Stomach (tissue), 9 donors: ENCODE results near the gene DNAJB13. TPM values are rescaled to one million over a fixed set of nuclear protein-coding genes. Genes with fewer than 3 reads are reported as not detected.
A peak's percentile ranks its signal among the peaks of the same experiment; 100 is the strongest.

ENCODE experiments used
- DNase-seq, 2 donors: peaks; one replicate each; pipeline versions ENCODE4 v3.0.0 to v3.0.0-alpha.2; 2013 to 2019
- H3K27ac ChIP-seq, 5 donors: fragments of 200-600 bp in 4 of 5; sonication (generic) in 4 of 5; one replicate each; pipeline ENCODE4 v1.5.1; 2013 to 2019; ENCODE audit warnings: mild to moderate bottlenecking in 1 of 5, moderate library complexity in 1 of 5
- H3K27me3 ChIP-seq, 3 donors: fragments of 200-600 bp; sonication (generic); one replicate each; pipeline ENCODE4 v1.5.1; 2017 to 2019; ENCODE audit warnings: mixed run types in 1 of 3
- H3K36me3 ChIP-seq, 4 donors: fragments of 200-600 bp; sonication (generic); 1 replicate in 3 of 4; 2 replicates in 1 of 4; pipeline ENCODE4 v1.5.1; 2016 to 2019
- H3K4me1 ChIP-seq, 4 donors: fragments of 200-600 bp; sonication (generic); one replicate each; pipeline ENCODE4 v1.5.1; 2016 to 2019
- H3K4me3 ChIP-seq, 4 donors: fragments of 200-600 bp; sonication (generic) in 3 of 4; one replicate each; pipeline ENCODE4 v1.5.1; 2016 to 2019; ENCODE audit warnings: mild to moderate bottlenecking in 1 of 4
- H3K9me3 ChIP-seq, 4 donors: fragments of 200-600 bp; sonication (generic); one replicate each; pipeline ENCODE4 v1.5.1; 2016 to 2019
- EP300 ChIP-seq: sonication (generic); formaldehyde crosslinking; IDR thresholded peaks from one replicate; pipeline ENCODE4 v1.6.1; 2017; ENCODE audit warnings: antibody characterized with exemption
- POLR2A ChIP-seq, 4 donors: fragments of 450-650 bp; IDR thresholded peaks; one replicate each; pipeline ENCODE4 v1.6.1; 2016; ENCODE audit warnings: antibody characterized with exemption in 4 of 4, control low read depth in 2 of 4, mild to moderate bottlenecking in 1 of 4, moderate library complexity in 1 of 4
- POLR2AphosphoS5 ChIP-seq, 3 donors: sonication (generic); formaldehyde crosslinking; IDR thresholded peaks; one replicate each; pipeline ENCODE4 v1.6.1; 2016; ENCODE audit warnings: antibody characterized with exemption in 3 of 3
- WGBS, 5 donors: extraction: QIAGEN DNeasy Blood & Tissue Kit in 3 of 5; methylation state at CpG; one replicate each; pipeline versions ENCODE4 v1.1.5 to v1.1.7; 2013 to 2018; 5-methylcytosine and 5-hydroxymethylcytosine counted together
- intact Hi-C: fragments of 100-400 bp; cut with DNase I; formaldehyde crosslinking; loops from one replicate; pipeline ENCODE4 v1.15.1; 2023; ENCODE audit warnings: low total_unique reads
- polyA plus RNA-seq, 3 donors: library from polyadenylated mRNA; stranded (reverse); fragments of 200-250 nt; gene quantifications; one replicate each; pipeline ENCODE4 v1.2.3, GENCODE V29; 2013
- total RNA-seq, 5 donors: library from RNA; depleted of rRNA; stranded (reverse); fragments of >200 nt; gene quantifications; one replicate each; pipeline versions ENCODE4 v1.1.0 to v1.2.3, GENCODE V29; 2014 to 2016
- TF ChIP-seq, protein P1 (sequence below), 7 experiments: fragments of 450-650 bp in 4 of 7; fragments of 200-600 bp in 3 of 7; sonication (generic) in 3 of 7; IDR thresholded peaks; one replicate each; pipeline ENCODE4 v1.5.1; 2016 to 2019; ENCODE audit warnings: antibody characterized with exemption in 7 of 7, control low read depth in 2 of 7, mild to moderate bottlenecking in 1 of 7
- donor health status: healthy with polysubstance abuse.
- donor health status: Bipolar disorder and iron deficiency.
- donor health status: healthy.

Gene DNAJB13
- total and polyA plus RNA-seq, 8 donors: 0.28 TPM; not detected in 7

DNA sequence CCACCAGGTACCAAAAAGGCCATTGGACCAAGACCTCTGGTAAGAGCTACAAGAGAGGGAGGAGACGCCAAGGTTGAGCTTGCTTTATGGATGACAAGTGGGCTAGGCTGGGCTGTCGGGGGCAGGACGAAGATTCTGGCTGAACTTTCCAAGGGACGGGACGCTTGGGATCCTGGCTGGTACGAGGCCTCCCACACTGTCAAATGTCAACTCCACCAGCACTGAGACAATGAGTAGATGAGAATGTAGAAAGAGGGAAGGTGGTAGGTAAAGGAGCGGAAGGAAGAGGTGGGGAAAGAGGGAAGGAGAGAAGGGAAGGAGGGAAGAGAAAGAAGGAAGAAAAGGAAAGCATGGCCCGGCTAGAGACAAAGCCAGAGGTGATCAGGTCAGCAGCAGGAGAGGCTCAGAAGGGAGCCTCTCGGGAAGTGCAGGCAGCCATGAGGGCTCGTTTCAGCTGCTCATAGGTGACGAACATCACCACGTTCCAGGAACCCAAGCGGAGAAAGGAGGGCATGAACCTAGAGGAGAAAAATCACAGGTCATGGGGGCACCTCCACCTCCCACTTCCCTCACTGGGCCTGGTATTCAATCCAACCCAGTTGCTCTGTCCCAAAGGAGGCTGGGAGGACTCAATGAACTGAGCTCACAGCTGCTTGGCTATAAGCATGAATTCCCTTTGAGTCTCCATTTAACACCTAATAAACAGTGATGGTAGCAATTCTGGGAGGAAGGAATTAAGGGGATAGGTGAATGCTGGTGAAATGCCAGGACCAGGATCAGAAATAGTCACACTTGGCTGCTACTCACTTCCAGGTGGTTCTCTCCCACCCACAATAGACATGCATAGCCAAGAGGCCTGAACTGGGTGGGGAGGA lies 24.0 kb downstream of the DNAJB13 start:
- Histone ChIP-seq H3K4me1 (peaks cover 0 to 60% (median 32%) of the 10 kb centered on the region in 4 donors), H3K9me3 (no peaks in the 10 kb centered on the region), H3K36me3 (peaks cover 20 to 64% (median 49%) of the 10 kb centered on the region in 4 donors), H3K27me3 (no peaks in the 10 kb centered on the region), H3K27ac (peak overlapping the region in 3 of 5 donors; percentile 24 to 62 (median 49)), H3K4me3 (no peak overlapping the region)
- DNase-seq: no peak
- TF ChIP-seq POLR2A (IDR thresholded peaks at IDR 0.05) (no peak), EP300 (no peak), POLR2AphosphoS5 (IDR thresholded peaks at IDR 0.05) (no peak)
- TF ChIP-seq, protein P1, sequence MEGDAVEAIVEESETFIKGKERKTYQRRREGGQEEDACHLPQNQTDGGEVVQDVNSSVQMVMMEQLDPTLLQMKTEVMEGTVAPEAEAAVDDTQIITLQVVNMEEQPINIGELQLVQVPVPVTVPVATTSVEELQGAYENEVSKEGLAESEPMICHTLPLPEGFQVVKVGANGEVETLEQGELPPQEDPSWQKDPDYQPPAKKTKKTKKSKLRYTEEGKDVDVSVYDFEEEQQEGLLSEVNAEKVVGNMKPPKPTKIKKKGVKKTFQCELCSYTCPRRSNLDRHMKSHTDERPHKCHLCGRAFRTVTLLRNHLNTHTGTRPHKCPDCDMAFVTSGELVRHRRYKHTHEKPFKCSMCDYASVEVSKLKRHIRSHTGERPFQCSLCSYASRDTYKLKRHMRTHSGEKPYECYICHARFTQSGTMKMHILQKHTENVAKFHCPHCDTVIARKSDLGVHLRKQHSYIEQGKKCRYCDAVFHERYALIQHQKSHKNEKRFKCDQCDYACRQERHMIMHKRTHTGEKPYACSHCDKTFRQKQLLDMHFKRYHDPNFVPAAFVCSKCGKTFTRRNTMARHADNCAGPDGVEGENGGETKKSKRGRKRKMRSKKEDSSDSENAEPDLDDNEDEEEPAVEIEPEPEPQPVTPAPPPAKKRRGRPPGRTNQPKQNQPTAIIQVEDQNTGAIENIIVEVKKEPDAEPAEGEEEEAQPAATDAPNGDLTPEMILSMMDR (IDR thresholded peaks at IDR 0.05): no peak
- intact Hi-C loops: loop anchor here (10.0 kb wide), 1 partner anchor 50 kb away; no protein-coding TSS in a partner anchor
- WGBS, 5 donors: 89 to 91% (median 90%) methylated on average over 13 of the region's 13 CpGs

DNA sequence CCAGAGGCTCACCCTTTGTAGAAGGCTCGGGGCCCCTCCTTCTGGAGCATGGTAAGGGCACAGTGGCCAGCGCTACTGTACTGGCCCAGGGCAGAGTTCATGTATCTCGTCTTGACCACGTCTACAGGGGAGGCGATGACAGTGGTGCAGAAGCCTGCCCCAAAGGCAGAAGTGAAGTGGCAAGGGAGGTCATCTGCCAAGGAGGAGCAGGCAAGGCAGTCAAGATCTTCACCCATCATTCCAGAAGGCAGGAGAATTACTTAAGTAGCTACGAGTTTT lies 24.6 kb downstream of the DNAJB13 start:
- peaks cover 3 to 66% (median 36%) of the 10 kb centered on the region in 4 donors for H3K4me1 ChIP-seq
- no peaks in the 10 kb centered on the region for H3K9me3 ChIP-seq
- WGBS, 5 donors: 67 to 93% (median 87%) methylated on average over 1 to 6 of the region's 6 CpGs
- H3K27me3 ChIP-seq: no peaks in the 10 kb centered on the region
- H3K27ac ChIP-seq: no peak overlapping the region
- intact Hi-C loops: loop anchor here (10.0 kb wide), 1 partner anchor 49 kb away; no protein-coding TSS in a partner anchor
- DNase-seq: no peak
- no peak for TF ChIP-seq EP300
- TF ChIP-seq POLR2A (IDR thresholded peaks at IDR 0.05): no peak
- TF ChIP-seq, protein P1 (IDR thresholded peaks at IDR 0.05): no peak
- H3K36me3 ChIP-seq: peaks cover 20 to 64% (median 49%) of the 10 kb centered on the region in 4 donors
- H3K4me3 ChIP-seq: no peak overlapping the region

DNA sequence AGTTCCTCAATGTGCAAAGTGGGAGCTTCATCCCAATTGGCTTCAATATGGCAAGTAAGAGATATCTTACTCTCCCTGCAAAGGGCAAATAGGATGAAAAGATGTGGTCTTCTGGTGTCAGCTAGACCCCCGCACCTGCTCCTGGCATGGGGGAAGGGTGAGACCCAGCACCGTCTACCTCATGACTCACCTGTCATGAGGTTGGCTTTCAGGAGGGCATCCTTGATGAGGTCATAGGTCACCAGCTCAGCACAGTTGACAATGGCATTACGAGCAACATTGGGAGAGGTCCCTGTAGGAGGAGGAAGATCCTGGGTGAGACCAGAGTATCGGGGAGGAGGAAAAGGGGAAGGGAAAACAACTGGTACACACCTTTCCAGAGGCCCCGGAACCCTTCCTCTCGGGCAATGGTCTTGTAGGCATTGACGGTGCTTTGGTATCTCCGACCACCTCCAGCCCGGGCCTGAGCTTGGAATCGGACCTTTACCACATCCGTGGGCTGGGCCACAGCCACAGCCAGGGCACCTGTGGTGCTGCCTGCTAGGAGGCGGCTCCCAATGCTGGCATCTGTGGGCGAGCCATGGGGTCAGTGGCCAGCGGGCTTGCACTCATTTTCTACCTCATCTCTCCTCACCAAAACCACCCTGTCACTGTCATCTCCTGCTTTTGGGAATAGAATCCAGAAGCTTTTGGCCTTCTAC lies 25.8 kb downstream of the DNAJB13 start:
- no peaks in the 10 kb centered on the region for H3K9me3 ChIP-seq
- no peak overlapping the region for H3K4me3 ChIP-seq
- peaks cover 20 to 64% (median 49%) of the 10 kb centered on the region in 4 donors for H3K36me3 ChIP-seq
- peaks cover 13 to 78% (median 48%) of the 10 kb centered on the region in 4 donors for H3K4me1 ChIP-seq
- H3K27ac ChIP-seq: no peak overlapping the region
- 91 to 94% (median 92%) methylated on average over 14 of the region's 14 CpGs for WGBS, 5 donors
- TF ChIP-seq POLR2AphosphoS5 (IDR thresholded peaks at IDR 0.05) (no peak), EP300 (no peak), POLR2A (IDR thresholded peaks at IDR 0.05) (no peak)
- TF ChIP-seq, protein P1 (IDR thresholded peaks at IDR 0.05): no peak
- DNase-seq: no peak
- intact Hi-C loops: loop anchor here (10.0 kb wide), 1 partner anchor 48 kb away; no protein-coding TSS in a partner anchor
- H3K27me3 ChIP-seq: no peaks in the 10 kb centered on the region

DNA sequence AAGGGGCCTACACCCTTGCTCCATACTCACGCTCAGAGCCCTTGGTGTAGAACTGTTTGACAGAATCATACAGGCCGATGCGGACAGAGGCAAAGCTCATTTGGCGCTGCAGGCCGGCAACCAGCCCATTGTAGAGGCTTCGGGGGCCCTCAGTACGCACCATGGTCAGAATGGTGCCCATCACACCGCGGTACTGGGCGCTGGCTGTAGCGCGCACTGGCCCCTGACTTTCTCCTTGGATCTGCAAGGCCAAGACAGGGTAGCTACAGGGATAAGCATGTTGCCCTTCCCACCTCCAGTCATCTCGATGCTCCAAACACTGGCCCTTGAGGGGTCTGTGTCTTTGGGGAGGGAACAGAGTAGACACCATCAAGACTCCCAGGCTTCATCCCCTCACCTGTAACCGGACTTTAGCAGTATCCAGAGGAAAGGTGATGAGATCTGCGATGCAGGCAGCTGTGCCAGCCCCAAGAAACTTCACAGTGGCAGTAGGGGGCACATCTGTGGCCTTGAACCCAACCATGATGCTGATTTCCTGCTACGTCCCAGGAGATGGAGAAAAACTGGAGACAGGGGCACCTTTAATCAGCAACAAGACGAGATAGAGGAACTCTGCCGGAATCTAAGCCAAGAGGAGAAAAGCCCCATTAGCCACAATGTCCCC lies 27.2 kb downstream of the DNAJB13 start:
- DNase-seq: no peak
- H3K36me3 ChIP-seq: peaks cover 20 to 64% (median 49%) of the 10 kb centered on the region in 4 donors
- H3K4me1 ChIP-seq: peaks cover 18 to 85% (median 51%) of the 10 kb centered on the region in 4 donors
- no peak for TF ChIP-seq EP300
- no peak for TF ChIP-seq POLR2A (IDR thresholded peaks at IDR 0.05)
- no peak for TF ChIP-seq POLR2AphosphoS5 (IDR thresholded peaks at IDR 0.05)
- TF ChIP-seq, protein P1 (IDR thresholded peaks at IDR 0.05): no peak
- no peaks in the 10 kb centered on the region for H3K9me3 ChIP-seq
- H3K27ac ChIP-seq: peak overlapping the region in 2 of 5 donors; percentile 35 to 92
- no peak overlapping the region for H3K4me3 ChIP-seq
- H3K27me3 ChIP-seq: no peaks in the 10 kb centered on the region
- intact Hi-C loops: loop anchor here (10.0 kb wide), 1 partner anchor 47 kb away; no protein-coding TSS in a partner anchor
- 96 to 99% (median 98%) methylated on average over 12 to 18 of the region's 18 CpGs for WGBS, 5 donors
